Endodermal cell (in vitro differentiated cells): ENCODE data around the gene PRELID3B. TPM values are rescaled to one million over a fixed set of nuclear protein-coding genes. Genes with fewer than 3 reads are reported as not detected.
A peak's percentile ranks its signal among the peaks of the same experiment; 100 is the strongest.

Experiments
- DNase-seq: peaks from one replicate; pipeline ENCODE4 v3.0.0-alpha.2; 2017
- H3K27ac ChIP-seq: 2 replicates; pipeline ENCODE4 v1.5.1; 2013; ENCODE audit warnings: mild to moderate bottlenecking, low read depth, low read length, moderate library complexity
- H3K27me3 ChIP-seq: 2 replicates; pipeline ENCODE4 v1.6.1; 2013; ENCODE audit warnings: mild to moderate bottlenecking, low read length, moderate library complexity; ENCODE audit not compliant: insufficient read depth, control insufficient read depth, poor library complexity, severe bottlenecking
- H3K36me3 ChIP-seq: 2 replicates; pipeline ENCODE4 v1.7.0; 2013; ENCODE audit warnings: mild to moderate bottlenecking, low read length, moderate library complexity; ENCODE audit not compliant: control insufficient read depth, insufficient read depth
- H3K4me1 ChIP-seq: one replicate; pipeline ENCODE4 v1.7.0; 2013; ENCODE audit warnings: low read length; ENCODE audit not compliant: control insufficient read depth, insufficient read depth
- H3K4me3 ChIP-seq: 2 replicates; pipeline ENCODE4 v1.5.1; 2013; ENCODE audit warnings: mild to moderate bottlenecking, low read length, moderate library complexity
- H3K9ac ChIP-seq: 2 replicates; pipeline ENCODE4 v1.6.1; 2013; ENCODE audit warnings: mild to moderate bottlenecking, low read length, moderate library complexity; ENCODE audit not compliant: poor library complexity, severe bottlenecking; ENCODE audit errors: extremely low read depth
- H3K9me3 ChIP-seq: 2 replicates; pipeline ENCODE4 v1.6.1; 2013; ENCODE audit warnings: mild to moderate bottlenecking, low read length, moderate library complexity; ENCODE audit not compliant: control insufficient read depth
- H3K27ac Mint-ChIP-seq: 2 replicates; pipeline ENCODE4 v1.8.0; 2020; ENCODE audit warnings: mixed read lengths
- H3K27me3 Mint-ChIP-seq: 2 replicates; pipeline ENCODE4 v1.8.0; 2021; ENCODE audit warnings: mild to moderate bottlenecking, mixed read lengths; ENCODE audit not compliant: insufficient read depth
- H3K36me3 Mint-ChIP-seq: 2 replicates; pipeline ENCODE4 v1.8.0; 2020; ENCODE audit warnings: low read depth, mixed read lengths
- H3K4me1 Mint-ChIP-seq: 2 replicates; pipeline ENCODE4 v1.8.0; 2020; ENCODE audit warnings: mixed read lengths
- H3K4me3 Mint-ChIP-seq: 2 replicates; pipeline ENCODE4 v1.8.0; 2020; ENCODE audit warnings: mild to moderate bottlenecking, moderate library complexity, mixed read lengths
- H3K9me3 Mint-ChIP-seq: 2 replicates; pipeline ENCODE4 v1.8.0; 2020; ENCODE audit warnings: mild to moderate bottlenecking, mixed read lengths
- WGBS, 2 experiments: methylation state at CpG; one replicate each; pipeline versions ENCODE4 v1.1.5 to v1.1.7; 2013; ENCODE audit warnings: missing lambda C conversion rate in 2 of 2, mixed read lengths in 1 of 2; ENCODE audit not compliant: insufficient coverage in 1 of 2, insufficient read length in 1 of 2; 5-methylcytosine and 5-hydroxymethylcytosine counted together
- total RNA-seq, 2 donors: library from RNA; stranded (reverse); fragmentation: NEBNext Ultra II Directional in 1 of 2; extraction: Animal tissue kit (Norgen Biotek cat#: 25700) in 1 of 2; gene quantifications; 2 replicates in 1 of 2; 3 replicates in 1 of 2; pipeline ENCODE4 v1.2.1, GENCODE V29; 2021
- TF ChIP-seq, protein P1 (sequence below): fragments of 200-600 bp; sonication (generic); conservative IDR thresholded peaks from 2 replicates; pipeline ENCODE4 v1.5.0; 2021; ENCODE audit warnings: antibody characterized with exemption, mild to moderate bottlenecking

The PRELID3B gene
- total RNA-seq, 2 donors from 2014 or later = 48.6 to 50.8 TPM

DNA sequence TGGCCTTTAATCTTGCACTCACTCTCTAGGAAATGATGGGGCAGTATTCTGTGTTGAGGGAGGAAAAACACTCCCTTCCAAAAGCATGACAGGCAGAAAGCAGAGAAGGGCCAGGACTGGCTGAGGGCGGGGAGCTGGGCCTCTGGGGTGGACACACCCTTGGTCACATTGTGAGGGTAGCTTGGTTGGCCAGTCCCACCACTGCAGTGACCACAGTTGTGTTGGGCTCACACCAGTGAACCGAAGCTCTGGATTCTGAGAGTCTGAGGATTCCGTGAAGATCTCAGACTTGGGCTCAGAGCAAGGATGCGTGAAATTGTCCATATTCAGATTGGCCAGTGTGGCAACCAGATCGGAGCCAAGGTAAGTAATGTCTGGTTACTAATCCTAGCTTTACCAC, 23.4 kb downstream of the PRELID3B start, which contains the start of gene TUBB1:
TSS of gene TUBB1 (plus strand) at position 213 of the 400 bp plus-strand sequence. CDS start at position 307, 94 bp downstream.
- Mint-ChIP-seq H3K4me1 (peaks cover 4% of the 10 kb centered on the region), H3K27ac (no peak within 1 kb of the TSS), H3K36me3 (peaks cover 21% of the 10 kb centered on the region), H3K4me3 (no peak within 1 kb of the TSS), H3K27me3 (peaks cover 19% of the 10 kb centered on the region), H3K9me3 (no peaks in the 10 kb centered on the region)
- Histone ChIP-seq H3K4me3 (no peak within 1 kb of the TSS), H3K4me1 (no peaks in the 10 kb centered on the region), H3K36me3 (peaks cover 16% of the 10 kb centered on the region), H3K27me3 (no peaks in the 10 kb centered on the region), H3K9ac (no peak within 1 kb of the TSS), H3K9me3 (no peaks in the 10 kb centered on the region), H3K27ac (no peak within 1 kb of the TSS)
- TF ChIP-seq, protein P1, sequence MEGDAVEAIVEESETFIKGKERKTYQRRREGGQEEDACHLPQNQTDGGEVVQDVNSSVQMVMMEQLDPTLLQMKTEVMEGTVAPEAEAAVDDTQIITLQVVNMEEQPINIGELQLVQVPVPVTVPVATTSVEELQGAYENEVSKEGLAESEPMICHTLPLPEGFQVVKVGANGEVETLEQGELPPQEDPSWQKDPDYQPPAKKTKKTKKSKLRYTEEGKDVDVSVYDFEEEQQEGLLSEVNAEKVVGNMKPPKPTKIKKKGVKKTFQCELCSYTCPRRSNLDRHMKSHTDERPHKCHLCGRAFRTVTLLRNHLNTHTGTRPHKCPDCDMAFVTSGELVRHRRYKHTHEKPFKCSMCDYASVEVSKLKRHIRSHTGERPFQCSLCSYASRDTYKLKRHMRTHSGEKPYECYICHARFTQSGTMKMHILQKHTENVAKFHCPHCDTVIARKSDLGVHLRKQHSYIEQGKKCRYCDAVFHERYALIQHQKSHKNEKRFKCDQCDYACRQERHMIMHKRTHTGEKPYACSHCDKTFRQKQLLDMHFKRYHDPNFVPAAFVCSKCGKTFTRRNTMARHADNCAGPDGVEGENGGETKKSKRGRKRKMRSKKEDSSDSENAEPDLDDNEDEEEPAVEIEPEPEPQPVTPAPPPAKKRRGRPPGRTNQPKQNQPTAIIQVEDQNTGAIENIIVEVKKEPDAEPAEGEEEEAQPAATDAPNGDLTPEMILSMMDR = no peak
- WGBS, 2 experiments = 96 to 97% methylated on average over 5 of the region's 5 CpGs
- DNase-seq = no peak

DNA sequence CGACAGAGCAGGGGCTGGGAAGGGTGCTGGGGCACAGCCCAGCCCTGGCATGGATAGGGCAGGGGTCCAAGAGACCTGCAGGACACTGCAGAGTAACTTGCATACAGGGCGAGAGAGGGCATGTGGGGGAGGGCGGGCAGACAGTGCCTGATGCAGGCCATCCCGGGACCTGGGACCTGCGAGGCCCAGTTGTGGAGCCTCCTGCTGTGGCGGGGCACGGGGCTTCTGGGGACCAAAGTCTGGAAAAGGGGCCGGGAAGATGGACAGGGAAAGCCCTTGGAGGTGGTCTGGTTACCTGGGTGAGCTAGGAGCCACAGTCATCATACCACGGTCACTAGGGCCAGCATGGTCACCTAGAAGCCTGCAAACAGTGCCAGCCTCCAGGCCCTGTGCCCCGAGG, 23.8 kb downstream of the PRELID3B start:
- no peaks in the 10 kb centered on the region for H3K27me3 ChIP-seq
- Mint-ChIP-seq H3K4me1 (peaks cover 4% of the 10 kb centered on the region), H3K4me3 (no peak overlapping the region), H3K27ac (no peak overlapping the region), H3K9me3 (no peaks in the 10 kb centered on the region), H3K36me3 (peaks cover 17% of the 10 kb centered on the region), H3K27me3 (peaks cover 20% of the 10 kb centered on the region)
- H3K27ac ChIP-seq = no peak overlapping the region
- no peak for DNase-seq
- TF ChIP-seq, protein P1 = no peak
- peaks cover 12% of the 10 kb centered on the region for H3K36me3 ChIP-seq
- H3K9ac ChIP-seq = no peak overlapping the region
- H3K4me1 ChIP-seq = no peaks in the 10 kb centered on the region
- no peak overlapping the region for H3K4me3 ChIP-seq
- H3K9me3 ChIP-seq = no peaks in the 10 kb centered on the region
- 88 to 94% methylated on average over 3 to 10 of the region's 10 CpGs for WGBS, 2 experiments

DNA sequence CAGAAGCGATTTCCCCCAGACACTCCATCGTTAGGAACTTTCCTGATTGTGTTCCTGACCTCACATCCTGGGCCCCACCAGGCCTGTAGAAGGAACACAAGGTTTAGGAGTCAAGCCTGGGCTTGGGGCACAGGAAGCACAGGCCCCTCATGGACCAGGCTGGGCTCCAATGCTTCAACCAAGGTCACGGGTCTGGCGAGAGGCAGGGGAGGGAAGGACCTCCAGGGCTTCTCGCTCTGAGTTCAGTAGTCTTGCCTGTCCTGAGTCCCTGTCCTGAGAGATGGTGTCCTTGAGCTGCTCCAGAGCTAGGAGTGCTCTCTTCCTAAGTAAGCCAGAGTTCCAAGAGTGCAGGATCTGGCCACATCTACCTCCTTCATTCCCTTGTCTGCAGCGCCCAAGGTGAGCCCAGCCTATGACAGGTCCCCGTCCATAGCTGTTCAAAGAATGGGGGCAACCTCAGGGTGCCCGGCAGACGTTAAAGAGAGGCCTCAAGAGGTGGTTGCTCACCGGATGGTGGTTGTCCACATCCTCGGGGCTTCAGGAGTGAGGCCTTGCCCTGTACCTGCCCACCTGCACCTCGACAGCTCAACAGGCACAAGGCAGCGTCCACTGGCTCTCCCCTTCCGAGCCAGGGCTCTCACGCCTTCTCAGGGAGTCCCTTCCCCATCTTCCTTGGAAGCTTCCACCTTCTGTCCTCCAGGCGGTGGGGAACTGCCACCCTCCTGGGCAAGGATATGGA, 24.9 kb downstream of the PRELID3B start:
- Histone ChIP-seq H3K4me3 (no peak overlapping the region), H3K27ac (no peak overlapping the region), H3K9me3 (no peaks in the 10 kb centered on the region), H3K9ac (no peak overlapping the region), H3K36me3 (peaks cover 3% of the 10 kb centered on the region), H3K4me1 (no peaks in the 10 kb centered on the region), H3K27me3 (no peaks in the 10 kb centered on the region)
- Mint-ChIP-seq H3K36me3 (peaks cover 5% of the 10 kb centered on the region), H3K27me3 (peaks cover 25% of the 10 kb centered on the region), H3K9me3 (no peaks in the 10 kb centered on the region), H3K4me3 (no peak overlapping the region), H3K27ac (no peak overlapping the region), H3K4me1 (peaks cover 4% of the 10 kb centered on the region)
- WGBS, 2 experiments = 92% methylated on average over 7 to 16 of the region's 16 CpGs
- peak; percentile 36 for DNase-seq
- TF ChIP-seq, protein P1 = no peak
